ENCODE measurements around the gene KLHL17.
A peak's percentile ranks its signal among the peaks of the same experiment; 100 is the strongest.
"Not testable (repeated sequence)": the region's sequence is repeated elsewhere in the genome, so short reads cannot be mapped to it uniquely, and the experiment has no call there.

KLHL17 gene

GRCh38 chr1:970242-970972, 10.0 kb downstream of the KLHL17 start:
- no peak for DNase-seq

- DNase-seq: no peak
Measured at GRCh38 chr1:970973-971730, 10.8 kb downstream of the KLHL17 start.

DNA sequence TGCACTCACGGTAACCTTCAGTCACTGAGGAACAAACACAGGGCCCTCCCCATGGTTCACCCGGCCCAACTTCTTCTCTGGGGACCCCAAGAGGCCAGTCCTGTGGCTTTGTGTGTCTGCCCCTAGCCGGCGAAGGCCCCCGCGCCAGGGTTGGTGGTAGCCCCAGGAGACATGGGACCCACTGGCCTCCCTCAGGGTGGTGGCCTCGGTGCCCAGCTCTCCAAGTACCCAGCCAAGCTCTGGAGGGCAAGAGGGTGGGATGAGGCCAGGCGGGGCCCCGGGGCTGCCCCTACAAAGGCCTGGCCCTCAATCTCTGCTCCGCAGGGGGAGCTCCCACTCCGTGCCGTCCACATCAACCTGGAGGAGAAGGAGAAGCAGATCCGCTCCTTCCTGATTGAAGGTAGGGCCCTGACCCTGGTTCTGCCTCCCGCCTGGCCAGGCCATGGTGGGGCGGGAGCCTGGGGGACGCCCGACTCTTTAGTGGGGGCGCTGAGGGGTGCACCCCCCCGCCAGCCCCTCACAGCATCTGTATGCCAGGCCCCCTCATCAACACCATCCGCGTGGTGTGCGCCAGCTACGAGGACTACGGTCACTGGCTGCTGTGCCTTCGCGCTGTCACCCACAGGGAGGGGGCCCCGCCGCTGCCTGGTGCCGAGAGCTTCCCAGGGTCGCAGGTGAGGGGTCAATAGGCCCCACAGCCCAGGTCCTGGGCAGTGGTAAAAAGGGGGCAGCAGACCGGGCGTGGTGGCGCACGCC, 11.5 kb downstream of the KLHL17 start:
- no peak for DNase-seq

DNA sequence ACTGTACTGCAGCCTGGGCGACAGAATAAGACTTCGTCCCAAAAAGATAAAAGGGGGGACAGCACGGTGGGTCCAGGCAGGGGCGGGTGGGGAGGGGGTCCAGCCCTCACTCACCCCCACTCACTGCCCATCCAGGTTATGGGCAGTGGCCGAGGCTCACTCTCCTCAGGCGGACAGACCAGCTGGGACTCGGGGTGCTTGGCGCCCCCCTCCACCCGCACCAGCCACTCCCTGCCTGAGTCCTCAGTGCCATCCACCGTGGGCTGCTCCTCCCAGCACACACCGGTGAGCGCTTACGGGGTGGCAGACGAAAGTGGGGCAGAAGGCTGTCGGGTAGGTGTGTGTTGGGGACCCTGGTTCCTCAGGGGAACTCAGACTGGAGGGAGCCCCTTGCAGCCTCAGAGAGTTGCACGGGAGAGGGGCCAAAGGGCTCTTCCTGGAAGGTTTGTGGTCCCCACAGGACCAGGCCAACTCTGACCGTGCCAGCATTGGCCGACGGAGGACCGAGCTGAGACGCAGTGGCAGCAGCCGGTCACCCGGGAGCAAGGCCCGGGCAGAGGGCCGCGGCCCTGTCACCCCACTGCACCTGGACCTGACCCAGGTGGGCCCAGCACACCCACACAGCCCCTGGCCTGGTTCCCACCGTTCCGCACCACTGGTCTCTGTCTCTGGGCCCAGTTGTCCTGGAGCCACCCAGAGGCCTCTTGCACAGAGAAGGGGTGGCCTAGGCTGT, 12.5 kb downstream of the KLHL17 start:
- DNase-seq: no peak

DNA sequence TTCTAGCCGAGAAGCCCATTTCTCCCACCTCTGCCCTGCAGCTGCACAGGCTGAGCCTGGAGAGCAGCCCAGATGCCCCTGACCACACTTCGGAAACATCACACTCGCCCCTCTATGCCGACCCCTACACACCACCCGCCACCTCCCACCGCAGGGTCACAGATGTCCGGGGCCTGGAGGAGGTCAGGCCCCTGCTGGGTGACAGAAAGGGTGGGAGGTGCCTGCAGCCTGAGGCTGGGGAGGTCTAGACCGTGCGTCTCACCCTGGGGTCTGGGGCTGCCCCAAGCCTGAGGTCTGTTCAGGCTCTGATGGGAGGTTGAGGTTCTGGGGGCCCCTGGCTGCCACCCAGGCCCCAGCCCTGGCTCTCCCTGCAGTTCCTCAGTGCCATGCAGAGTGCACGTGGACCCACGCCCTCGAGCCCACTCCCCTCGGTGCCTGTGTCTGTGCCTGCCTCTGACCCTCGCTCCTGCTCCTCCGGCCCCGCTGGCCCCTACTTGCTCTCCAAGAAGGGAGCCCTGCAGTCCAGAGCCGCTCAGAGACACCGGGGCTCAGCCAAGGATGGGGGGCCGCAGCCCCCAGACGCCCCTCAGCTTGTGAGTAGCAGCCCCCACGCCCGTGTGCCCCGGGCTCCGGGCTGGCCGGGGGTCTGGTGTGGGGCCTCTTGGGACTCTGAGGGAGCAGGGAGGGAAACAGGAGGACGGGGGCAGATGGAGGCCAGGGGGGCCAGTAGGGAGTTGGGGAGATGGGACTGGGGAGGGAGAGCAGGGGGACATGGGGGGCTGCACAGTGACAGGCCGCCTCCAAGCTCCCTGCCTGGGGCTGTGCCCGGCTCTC, 13.3 kb downstream of the KLHL17 start:
- DNase-seq: no peak

- no peak for DNase-seq
Measured at GRCh38 chr1:974293-974640, 13.9 kb downstream of the KLHL17 start.

DNA sequence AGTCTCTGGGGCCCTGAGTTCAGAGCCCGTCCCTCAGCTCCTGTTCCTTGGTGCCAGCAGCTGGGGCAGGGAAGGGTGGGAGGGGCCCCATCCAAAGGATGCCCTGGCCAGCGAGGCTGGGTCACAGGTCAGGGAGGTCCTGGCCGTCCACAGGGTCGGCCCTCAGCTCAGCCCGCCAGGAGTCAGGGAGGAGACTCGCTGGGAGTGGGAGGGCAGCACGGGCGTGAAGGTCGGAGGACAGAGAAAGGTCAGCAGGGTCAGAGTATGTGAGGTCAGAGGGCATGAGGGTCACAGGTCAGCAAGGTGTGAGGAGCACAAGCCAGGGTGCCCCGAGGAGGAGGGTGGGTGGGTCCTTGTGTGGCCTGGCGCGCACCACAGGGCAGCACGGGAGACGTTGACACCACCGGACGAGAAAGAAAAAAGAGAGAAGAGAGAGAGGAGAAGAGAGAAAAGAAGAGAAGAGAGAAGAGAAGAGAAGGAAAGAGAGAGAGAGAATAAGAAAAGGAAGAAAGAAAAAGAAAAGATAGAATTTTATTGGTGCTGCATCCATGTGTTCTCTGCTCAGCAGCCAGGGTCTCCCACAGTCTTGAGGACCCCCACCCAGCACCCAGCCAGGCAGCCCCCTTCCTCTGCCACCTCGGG, 14.4 kb downstream of the KLHL17 start:
- no peak for DNase-seq

- no peak for DNase-seq
Measured at GRCh38 chr1:975365-975764, 15.0 kb downstream of the KLHL17 start.

- DNase-seq: peak; percentile 55 to 74
Measured at GRCh38 chr1:975896-976683, 15.7 kb downstream of the KLHL17 start.

DNA sequence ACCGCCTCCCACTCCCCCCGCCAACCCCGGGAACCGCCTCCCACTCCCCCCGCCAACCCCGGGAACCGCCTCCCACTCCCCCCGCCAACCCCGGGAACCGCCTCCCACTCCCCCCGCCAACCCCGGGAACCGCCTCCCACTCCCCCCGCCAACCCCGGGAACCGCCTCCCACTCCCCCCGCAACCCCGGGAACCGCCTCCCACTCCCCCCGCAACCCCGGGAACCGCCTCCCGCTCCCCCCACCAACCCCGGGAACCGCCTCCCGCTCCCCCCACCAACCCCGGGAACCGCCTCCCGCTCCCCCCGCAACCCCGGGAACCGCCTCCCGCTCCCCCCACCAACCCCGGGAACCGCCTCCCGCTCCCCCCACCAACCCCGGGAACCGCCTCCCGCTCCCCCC, 16.4 kb downstream of the KLHL17 start:
- DNase-seq: not testable (repeated sequence)

GRCh38 chr1:978069-978834, 17.9 kb downstream of the KLHL17 start:
- no peak for DNase-seq

DNA sequence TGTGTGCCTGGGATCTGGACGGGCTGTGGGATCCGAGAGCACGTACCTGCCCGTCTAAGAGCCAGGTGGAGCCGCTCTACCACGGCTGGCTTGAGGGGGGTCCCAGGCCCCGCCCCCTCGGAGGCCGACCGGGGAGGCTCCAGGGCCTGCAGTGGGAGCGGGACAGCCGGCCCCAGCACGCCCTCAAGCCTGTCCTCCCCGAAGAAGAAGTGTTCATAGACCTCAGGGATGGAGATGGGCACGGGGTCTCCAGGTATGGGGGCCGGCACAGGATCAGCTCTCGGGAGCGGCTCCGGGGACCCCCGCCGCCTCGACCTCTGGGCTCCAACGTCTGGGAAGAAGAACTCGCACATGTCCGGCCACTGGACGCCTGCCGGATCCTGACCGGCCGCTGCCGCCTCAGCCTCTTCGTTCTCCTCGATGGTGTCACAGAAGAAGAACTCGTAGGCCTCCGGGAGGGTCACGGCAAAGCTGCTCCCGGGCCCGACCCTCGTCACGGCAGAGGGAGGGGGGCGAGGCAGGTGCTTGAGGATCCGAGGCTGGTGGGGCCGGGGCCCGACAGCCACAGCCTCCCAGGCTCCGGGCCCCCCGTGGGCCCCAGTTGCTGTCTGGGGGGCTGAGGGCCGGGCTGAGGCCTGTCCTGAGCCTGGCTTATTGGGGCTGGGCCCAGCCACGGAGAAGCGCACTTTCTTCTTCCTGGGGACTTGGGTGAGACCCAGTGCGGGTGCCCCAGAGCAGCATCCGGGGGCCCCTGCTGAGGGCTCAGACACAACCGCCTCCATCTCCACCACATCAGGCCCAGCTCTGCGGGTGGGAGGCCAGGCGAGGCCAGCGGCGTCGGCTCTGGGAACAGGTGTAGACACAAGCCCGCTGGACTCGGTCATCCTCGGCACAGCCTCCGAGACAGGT, 18.7 kb downstream of the KLHL17 start:
- DNase-seq: no peak

DNA sequence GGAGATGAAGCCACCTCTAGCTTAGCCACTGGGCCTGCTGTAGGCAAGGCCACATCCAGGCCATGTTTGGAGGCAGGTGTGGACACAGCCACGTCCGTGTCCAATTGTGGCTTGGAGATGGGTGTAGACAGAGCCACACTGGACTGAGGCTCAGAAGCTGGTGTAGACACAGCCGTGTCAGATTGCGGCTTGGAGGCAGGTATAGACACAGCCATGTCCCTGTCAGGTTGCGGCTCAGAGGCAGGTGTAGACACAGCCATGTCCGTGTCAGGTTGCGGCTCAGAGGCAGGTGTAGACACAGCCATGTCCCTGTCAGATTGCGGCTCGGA, 19.3 kb downstream of the KLHL17 start:
- no peak for DNase-seq

DNA sequence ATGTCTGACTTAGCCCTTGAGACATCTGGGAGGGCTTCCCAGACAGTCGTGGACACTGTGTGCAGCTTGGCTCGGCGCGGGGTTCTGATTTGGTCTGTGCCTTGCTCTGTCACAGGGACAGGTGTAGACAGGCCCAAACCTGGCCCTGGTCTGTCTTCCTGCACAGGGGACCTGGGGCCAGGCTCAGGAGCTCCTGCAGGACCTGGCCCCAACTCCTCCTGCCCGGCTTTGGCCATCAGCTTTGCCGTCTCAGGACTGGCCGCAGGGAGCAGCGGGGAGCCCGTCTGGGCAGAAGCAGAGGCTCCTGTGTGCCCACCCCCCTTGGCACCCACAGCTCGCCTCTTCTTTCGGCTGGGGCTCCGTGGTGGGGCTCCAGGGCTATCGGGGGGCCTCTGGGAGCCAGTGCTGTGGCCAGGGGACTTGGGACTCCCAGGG, 19.8 kb downstream of the KLHL17 start:
- no peak for DNase-seq

- DNase-seq: no peak
Measured at GRCh38 chr1:980602-981395, 20.4 kb downstream of the KLHL17 start.

GRCh38 chr1:981491-981954, 21.1 kb downstream of the KLHL17 start:
- DNase-seq: no peak

GRCh38 chr1:981955-982558, 21.7 kb downstream of the KLHL17 start, which contains the start of gene PERM1:
TSS of gene PERM1 (minus strand) at chr1:982093. CDS start at chr1:981029, 1,064 bp downstream.
- no peak for DNase-seq
